ENCODE data around the gene SYT5. TPM values are rescaled to one million over a fixed set of nuclear protein-coding genes. Genes with fewer than 3 reads are reported as not detected.

The SYT5 gene
- total RNA-seq, 4 donors from 2014 or later = 0.35 TPM; not detected in 3

DNA sequence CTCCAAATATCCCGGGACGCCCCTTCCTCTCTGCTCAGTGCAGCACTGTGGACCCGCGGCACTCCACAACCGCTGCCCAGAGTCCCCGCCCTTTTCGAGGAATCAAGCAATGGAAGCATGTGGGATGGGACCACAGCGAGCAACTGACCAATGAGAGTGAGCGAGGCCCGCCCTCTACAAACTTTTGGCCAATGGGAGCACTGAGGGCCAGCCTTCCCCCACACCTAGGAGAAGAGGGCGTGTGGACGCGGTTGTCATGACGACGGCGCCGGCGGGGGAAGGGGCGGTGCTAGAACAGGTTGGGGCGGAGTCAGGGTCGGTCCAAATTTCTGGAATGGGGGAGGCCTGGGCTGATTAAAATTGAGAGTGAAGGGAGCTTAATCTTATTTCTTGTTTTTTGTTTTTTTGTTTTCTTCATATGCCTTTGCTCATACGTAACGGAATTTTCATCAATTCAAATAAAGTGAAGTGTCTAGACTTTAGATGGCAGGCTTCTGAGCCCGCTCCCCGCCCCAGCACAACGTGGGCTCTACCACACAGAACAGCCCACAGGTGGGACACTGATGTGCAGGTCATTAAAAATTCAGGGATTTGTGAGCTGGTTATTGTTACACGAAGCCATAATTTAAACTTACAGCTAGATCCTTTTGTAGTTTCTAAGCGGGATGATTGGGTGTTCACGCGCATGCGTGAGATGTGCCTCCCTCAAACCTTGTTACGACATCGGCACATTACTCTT, 13.4 kb downstream of the SYT5 start, which contains the start of gene DNAAF3:
TSS of gene DNAAF3 (minus strand) at position 84 of the 739 bp plus-strand sequence. CDS start 200 bp downstream, outside the sequence.
- TF ChIP-seq, protein P1, sequence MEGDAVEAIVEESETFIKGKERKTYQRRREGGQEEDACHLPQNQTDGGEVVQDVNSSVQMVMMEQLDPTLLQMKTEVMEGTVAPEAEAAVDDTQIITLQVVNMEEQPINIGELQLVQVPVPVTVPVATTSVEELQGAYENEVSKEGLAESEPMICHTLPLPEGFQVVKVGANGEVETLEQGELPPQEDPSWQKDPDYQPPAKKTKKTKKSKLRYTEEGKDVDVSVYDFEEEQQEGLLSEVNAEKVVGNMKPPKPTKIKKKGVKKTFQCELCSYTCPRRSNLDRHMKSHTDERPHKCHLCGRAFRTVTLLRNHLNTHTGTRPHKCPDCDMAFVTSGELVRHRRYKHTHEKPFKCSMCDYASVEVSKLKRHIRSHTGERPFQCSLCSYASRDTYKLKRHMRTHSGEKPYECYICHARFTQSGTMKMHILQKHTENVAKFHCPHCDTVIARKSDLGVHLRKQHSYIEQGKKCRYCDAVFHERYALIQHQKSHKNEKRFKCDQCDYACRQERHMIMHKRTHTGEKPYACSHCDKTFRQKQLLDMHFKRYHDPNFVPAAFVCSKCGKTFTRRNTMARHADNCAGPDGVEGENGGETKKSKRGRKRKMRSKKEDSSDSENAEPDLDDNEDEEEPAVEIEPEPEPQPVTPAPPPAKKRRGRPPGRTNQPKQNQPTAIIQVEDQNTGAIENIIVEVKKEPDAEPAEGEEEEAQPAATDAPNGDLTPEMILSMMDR (IDR thresholded peaks at IDR 0.05) = no peak
- TF ChIP-seq POLR2A (IDR thresholded peaks at IDR 0.05) = no peak
- Histone ChIP-seq H3K36me3 (no peaks in the 10 kb centered on the region), H3K27ac (no peak within 1 kb of the TSS), H3K9me3 (no peaks in the 10 kb centered on the region), H3K4me1 (no peaks in the 10 kb centered on the region), H3K4me3 (peak within 1 kb of the TSS in 1 of 2 donors; percentile 27), H3K27me3 (peaks cover under 1 to 49% of the 10 kb centered on the region in 2 donors)
- intact Hi-C loops (cut with DNase I; ENCODE audit: low total_unique reads) = no loop called here
- DNase-seq = peak; percentile 56 to 90

DNA sequence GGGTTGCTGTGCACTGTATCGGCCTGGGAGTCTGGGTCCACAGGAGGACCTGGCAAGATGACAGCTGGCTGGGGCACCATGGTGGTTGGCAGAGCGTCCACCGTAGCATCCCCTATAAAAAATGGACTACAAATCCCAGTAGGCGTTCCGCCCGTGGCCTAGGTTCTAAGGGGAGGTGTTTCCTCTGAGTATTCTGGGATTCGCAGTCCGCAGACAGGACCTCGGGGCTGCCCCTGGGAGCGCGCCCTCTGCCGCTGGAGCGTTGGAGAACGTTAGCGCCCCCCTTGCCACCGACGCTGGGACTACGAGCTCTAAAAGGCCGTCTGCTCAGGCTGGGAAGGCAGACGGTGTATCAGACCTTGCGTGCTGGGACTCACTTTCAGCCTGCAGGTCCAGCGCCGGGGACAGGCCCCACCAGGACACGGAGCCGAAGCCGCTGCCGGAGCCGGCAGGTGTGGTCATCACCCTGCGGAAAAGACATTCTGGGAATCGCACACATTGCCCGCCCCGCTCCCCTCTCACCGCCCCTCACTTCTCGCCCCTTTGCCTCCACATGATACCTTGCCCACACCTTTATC, 14.0 kb downstream of the SYT5 start:
- peak in 1 of 2 donors; percentile 45 for DNase-seq
- TF ChIP-seq, protein P1 (IDR thresholded peaks at IDR 0.05) = peak in 2 of 4 experiments; percentile 28 to 38
- TF ChIP-seq POLR2A (IDR thresholded peaks at IDR 0.05) = no peak
- Histone ChIP-seq H3K27me3 (peaks cover 5 to 50% of the 10 kb centered on the region in 2 donors), H3K9me3 (no peaks in the 10 kb centered on the region), H3K36me3 (no peaks in the 10 kb centered on the region), H3K4me1 (no peaks in the 10 kb centered on the region), H3K27ac (no peak overlapping the region), H3K4me3 (peak overlapping the region in 1 of 2 donors; percentile 27)
- intact Hi-C loops (cut with DNase I; ENCODE audit: low total_unique reads) = no loop called here

DNA sequence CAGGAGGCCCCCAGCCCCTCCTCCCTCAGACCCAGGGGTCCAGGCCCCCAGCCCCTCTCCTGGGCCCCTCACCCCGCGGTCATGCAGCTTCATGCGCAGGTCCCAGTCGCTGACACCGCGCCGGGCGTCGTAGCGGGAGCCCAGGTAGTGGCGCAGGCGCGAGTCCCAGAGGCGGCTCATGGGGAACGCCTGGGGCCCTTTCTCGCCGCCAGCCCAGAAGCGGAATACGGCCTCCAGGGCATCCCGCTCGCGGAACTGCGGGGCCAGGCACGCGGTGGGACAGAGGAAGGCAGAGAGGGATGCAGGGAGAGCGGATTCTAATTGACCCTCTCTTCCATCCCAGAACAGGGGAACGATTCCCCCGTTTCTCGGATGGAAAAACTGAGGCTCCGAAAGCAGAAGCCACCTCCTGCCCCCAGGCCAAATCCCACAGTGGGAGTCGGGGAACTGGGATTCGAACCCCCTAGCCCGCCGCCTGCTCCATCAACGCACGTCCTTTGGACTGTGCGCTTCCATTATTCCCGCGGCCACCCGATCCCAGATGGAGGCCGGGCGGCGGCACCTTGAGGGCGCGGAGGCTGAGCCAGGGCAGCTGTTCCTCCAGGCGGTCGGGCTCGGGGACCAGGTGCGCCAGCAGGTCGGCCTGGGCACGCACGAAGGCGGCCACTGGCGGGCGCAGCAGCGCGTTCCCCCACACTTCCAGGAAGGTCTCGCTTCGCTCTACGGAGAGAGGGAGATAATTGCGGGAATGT, 18.3 kb downstream of the SYT5 start:
- H3K9me3 ChIP-seq = no peaks in the 10 kb centered on the region
- peaks cover 13 to 26% of the 10 kb centered on the region in 2 donors for H3K27me3 ChIP-seq
- no peak for DNase-seq
- intact Hi-C loops (cut with DNase I; ENCODE audit: low total_unique reads) = no loop called here
- H3K36me3 ChIP-seq = no peaks in the 10 kb centered on the region
- no peak overlapping the region for H3K27ac ChIP-seq
- H3K4me1 ChIP-seq = no peaks in the 10 kb centered on the region
- no peak overlapping the region for H3K4me3 ChIP-seq
- TF ChIP-seq, protein P1 (IDR thresholded peaks at IDR 0.05) = no peak
- TF ChIP-seq POLR2A (IDR thresholded peaks at IDR 0.05) = no peak

DNA sequence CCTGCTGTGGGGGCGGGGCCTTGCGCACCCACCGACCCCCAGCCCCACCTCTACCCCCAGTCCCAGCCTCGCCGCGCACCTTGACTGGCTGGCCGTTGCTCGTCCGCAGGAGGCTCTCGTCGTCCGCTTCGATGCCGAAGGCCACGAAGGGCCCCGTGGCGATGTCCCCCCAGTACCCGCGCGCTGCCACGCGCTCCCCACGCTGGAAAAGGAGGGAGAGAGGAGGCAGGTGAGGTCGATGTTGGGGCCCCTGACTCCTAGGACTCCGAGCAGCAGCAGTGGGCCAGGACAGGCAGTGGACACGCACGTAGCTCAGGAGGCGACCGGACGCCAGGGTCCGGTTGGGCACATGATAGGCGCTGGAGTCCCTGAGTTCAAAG, 19.1 kb downstream of the SYT5 start:
- no peaks in the 10 kb centered on the region for H3K9me3 ChIP-seq
- no peak for DNase-seq
- no peak overlapping the region for H3K27ac ChIP-seq
- no peaks in the 10 kb centered on the region for H3K4me1 ChIP-seq
- no peak for TF ChIP-seq POLR2A (IDR thresholded peaks at IDR 0.05)
- TF ChIP-seq, protein P1 (IDR thresholded peaks at IDR 0.05) = no peak
- intact Hi-C loops (cut with DNase I; ENCODE audit: low total_unique reads) = no loop called here
- H3K27me3 ChIP-seq = peaks cover 20 to 34% of the 10 kb centered on the region in 2 donors
- H3K36me3 ChIP-seq = no peaks in the 10 kb centered on the region
- no peak overlapping the region for H3K4me3 ChIP-seq

Measured in uterus (tissue), 4 donors.